Raji (cell line): ENCODE measurements around the gene FBXW8.

Experiments
- POLR2A ChIP-seq: IDR thresholded peaks from 2 replicates; pipeline ENCODE4 v1.6.1; 2011; ENCODE audit warnings: low read depth, low read length, control low read depth; ENCODE audit not compliant: insufficient read depth

Gene FBXW8

GRCh38 chr12:117047810-117048584 lies 137.2 kb downstream of the FBXW8 start:
- TF ChIP-seq POLR2A = no peak

GRCh38 chr12:117048585-117048904 lies 137.8 kb downstream of the FBXW8 start:
- no peak for TF ChIP-seq POLR2A

GRCh38 chr12:117049295-117049694 lies 138.5 kb downstream of the FBXW8 start:
- no peak for TF ChIP-seq POLR2A

- TF ChIP-seq POLR2A = no peak
These were observed 139.3 kb downstream of the FBXW8 start for GRCh38 chr12:117050060-117050459.

- TF ChIP-seq POLR2A = no peak
These were observed 140.6 kb downstream of the FBXW8 start for GRCh38 chr12:117051380-117051779.

- TF ChIP-seq POLR2A = no peak
These were observed 141.8 kb downstream of the FBXW8 start for GRCh38 chr12:117052386-117053049.

GRCh38 chr12:117053050-117053400 lies 142.3 kb downstream of the FBXW8 start:
- no peak for TF ChIP-seq POLR2A

- no peak for TF ChIP-seq POLR2A
These were observed 142.9 kb downstream of the FBXW8 start for GRCh38 chr12:117053597-117054201.

GRCh38 chr12:117054279-117054678 lies 143.5 kb downstream of the FBXW8 start:
- TF ChIP-seq POLR2A = no peak

GRCh38 chr12:117058442-117059072 lies 147.8 kb downstream of the FBXW8 start:
- no peak for TF ChIP-seq POLR2A

GRCh38 chr12:117059156-117059555 lies 148.4 kb downstream of the FBXW8 start:
- TF ChIP-seq POLR2A = no peak

GRCh38 chr12:117060246-117060928 lies 149.6 kb downstream of the FBXW8 start:
- no peak for TF ChIP-seq POLR2A

GRCh38 chr12:117060929-117061305 lies 150.2 kb downstream of the FBXW8 start:
- TF ChIP-seq POLR2A = no peak

GRCh38 chr12:117061555-117062079 lies 150.9 kb downstream of the FBXW8 start:
- no peak for TF ChIP-seq POLR2A
